HepG2 (cell line): Measurements from ENCODE around the gene TSC22D1. TPM values are rescaled to one million over a fixed set of nuclear protein-coding genes. Genes with fewer than 3 reads are reported as not detected.

Source experiments
- BORCS8-MEF2B ChIP-seq: sonication (generic); formaldehyde crosslinking; IDR thresholded peaks from 2 replicates; pipeline ENCODE4 v1.8.0; 2022; ENCODE audit warnings: mild to moderate bottlenecking, missing genetic modification reagents
- IKZF5 ChIP-seq: IDR thresholded peaks from 2 replicates; pipeline ENCODE4 v1.6.1; 2018; ENCODE audit warnings: missing genetic modification reagents, mild to moderate bottlenecking, missing compliant biosample characterization
- PAX8 ChIP-seq: sonication (generic); formaldehyde crosslinking; IDR thresholded peaks from 2 replicates; pipeline ENCODE4 v1.8.0; 2022; ENCODE audit warnings: mild to moderate bottlenecking, missing genetic modification reagents, borderline replicate concordance
- POLR2AphosphoS2 ChIP-seq: IDR thresholded peaks from 2 replicates; pipeline ENCODE4 v1.6.1; 2011; ENCODE audit warnings: low read depth, low read length, improper control_type of control experiment
- POLR2AphosphoS5 ChIP-seq: IDR thresholded peaks from 2 replicates; pipeline ENCODE4 v1.6.1; 2012; ENCODE audit warnings: low read depth, low read length
- SMYD3 ChIP-seq: sonication (generic); formaldehyde crosslinking; IDR thresholded peaks from 2 replicates; pipeline ENCODE4 v1.8.1; 2023; ENCODE audit warnings: mild to moderate bottlenecking, missing genetic modification reagents
- SRSF1 ChIP-seq: fragments of 200-400 bp; formaldehyde crosslinking; optimal IDR thresholded peaks from 2 replicates; pipeline ENCODE3; 2017; ENCODE audit warnings: mild to moderate bottlenecking, low read depth, low read length, moderate library complexity
- TAF1 ChIP-seq: sonication (generic); formaldehyde crosslinking; IDR thresholded peaks from 2 replicates; pipeline ENCODE4 v1.4.0; 2020; ENCODE audit warnings: missing genetic modification reagents
- THRA ChIP-seq: sonication (generic); formaldehyde crosslinking; IDR thresholded peaks from 2 replicates; pipeline ENCODE4 v1.4.0; 2020; ENCODE audit warnings: missing genetic modification reagents, borderline replicate concordance
- YEATS4 ChIP-seq: sonication (generic); formaldehyde crosslinking; IDR thresholded peaks from 2 replicates; pipeline ENCODE4 v1.4.0; 2020; ENCODE audit warnings: missing genetic modification reagents, borderline replicate concordance
- ZNF605 ChIP-seq: sonication (generic); formaldehyde crosslinking; IDR thresholded peaks from 2 replicates; pipeline ENCODE4 v1.8.0; 2022; ENCODE audit warnings: mild to moderate bottlenecking, missing genetic modification reagents
- ZNF652 ChIP-seq: IDR thresholded peaks from 2 replicates; pipeline ENCODE4 v1.6.1; 2016; ENCODE audit warnings: low read depth, borderline replicate concordance
- ZNF746 ChIP-seq: sonication (generic); formaldehyde crosslinking; IDR thresholded peaks from 2 replicates; pipeline ENCODE4 v1.8.0; 2022; ENCODE audit warnings: mild to moderate bottlenecking, missing genetic modification reagents
- polyA plus RNA-seq, 8 experiments: library from polyadenylated mRNA; depleted of rRNA in 3 of 8; stranded (reverse) in 7 of 8; unstranded in 1 of 8; fragments of >200 nt; fragmentation: Illumina TruSeq in 4 of 8; extraction: Trizol in 4 of 8; gene quantifications; 2 replicates each; pipeline versions ENCODE4 v1.2.1 to v1.2.3, GENCODE V29; 2011 to 2016; ENCODE audit warnings: low read depth in 4 of 8, missing spikeins in 1 of 8, mixed read lengths in 1 of 8; ENCODE audit not compliant: insufficient read depth in 1 of 8
- total RNA-seq, 5 experiments: library from RNA; depleted of rRNA; stranded (reverse); fragments of >200 nt; fragmentation: Illumina TruSeq; extraction: Trizol; gene quantifications; 2 replicates each; pipeline ENCODE4 v1.2.3, GENCODE V29; 2016; ENCODE audit warnings: low read depth in 1 of 5
- TF ChIP-seq, protein P1 (sequence below): sonication (generic); formaldehyde crosslinking; IDR thresholded peaks from 2 replicates; pipeline ENCODE4 v1.4.0; 2020; ENCODE audit warnings: mild to moderate bottlenecking, missing genetic modification reagents
- TF ChIP-seq, protein P2 (sequence below): IDR thresholded peaks from 2 replicates; pipeline ENCODE4 v1.6.1; 2016; ENCODE audit warnings: low read depth, control low read depth

TSC22D1 gene
- total and polyA plus RNA-seq, 2 of the 13 experiments (the other 11 are each of a cell fraction or from before 2014, with no cell fraction given) = 18.4 to 35.7 TPM

DNA sequence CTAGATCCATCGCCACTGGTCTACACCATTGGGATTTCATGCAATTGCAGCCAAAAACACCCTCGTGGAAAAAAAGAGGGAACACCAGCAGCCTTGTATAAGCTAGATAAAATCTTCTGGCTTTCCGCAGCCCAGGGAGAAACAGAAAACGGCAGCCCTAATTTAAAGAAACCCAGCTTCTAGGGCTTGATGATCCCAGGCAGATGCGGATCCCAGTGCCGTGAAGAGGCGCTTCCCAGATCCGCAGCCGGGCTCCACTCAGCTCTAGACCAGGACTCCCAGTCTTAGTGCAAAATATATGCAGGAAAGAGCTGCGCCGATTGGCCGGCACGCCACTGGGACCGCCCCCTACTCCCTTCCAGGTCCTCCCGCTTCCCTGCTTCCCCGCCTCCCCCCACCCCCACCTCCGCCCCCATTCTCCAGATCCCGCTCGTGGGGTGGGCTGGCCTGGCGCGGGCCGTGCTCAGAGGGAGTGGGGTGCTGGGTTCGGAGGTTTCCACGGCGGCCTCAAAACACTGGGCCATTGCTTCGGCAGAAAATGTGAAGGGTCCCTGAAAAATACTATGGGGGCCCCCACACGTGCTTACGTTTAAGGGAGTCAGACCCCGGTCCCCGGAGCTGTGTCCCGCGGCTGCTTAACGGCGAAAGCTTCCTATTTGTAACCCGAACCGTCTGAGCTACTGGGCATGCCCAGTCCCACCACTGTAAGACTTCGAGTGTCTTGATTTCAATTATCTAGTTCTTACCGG is 139.4 kb downstream of the TSC22D1 start (continued):
- TF ChIP-seq, protein P1, sequence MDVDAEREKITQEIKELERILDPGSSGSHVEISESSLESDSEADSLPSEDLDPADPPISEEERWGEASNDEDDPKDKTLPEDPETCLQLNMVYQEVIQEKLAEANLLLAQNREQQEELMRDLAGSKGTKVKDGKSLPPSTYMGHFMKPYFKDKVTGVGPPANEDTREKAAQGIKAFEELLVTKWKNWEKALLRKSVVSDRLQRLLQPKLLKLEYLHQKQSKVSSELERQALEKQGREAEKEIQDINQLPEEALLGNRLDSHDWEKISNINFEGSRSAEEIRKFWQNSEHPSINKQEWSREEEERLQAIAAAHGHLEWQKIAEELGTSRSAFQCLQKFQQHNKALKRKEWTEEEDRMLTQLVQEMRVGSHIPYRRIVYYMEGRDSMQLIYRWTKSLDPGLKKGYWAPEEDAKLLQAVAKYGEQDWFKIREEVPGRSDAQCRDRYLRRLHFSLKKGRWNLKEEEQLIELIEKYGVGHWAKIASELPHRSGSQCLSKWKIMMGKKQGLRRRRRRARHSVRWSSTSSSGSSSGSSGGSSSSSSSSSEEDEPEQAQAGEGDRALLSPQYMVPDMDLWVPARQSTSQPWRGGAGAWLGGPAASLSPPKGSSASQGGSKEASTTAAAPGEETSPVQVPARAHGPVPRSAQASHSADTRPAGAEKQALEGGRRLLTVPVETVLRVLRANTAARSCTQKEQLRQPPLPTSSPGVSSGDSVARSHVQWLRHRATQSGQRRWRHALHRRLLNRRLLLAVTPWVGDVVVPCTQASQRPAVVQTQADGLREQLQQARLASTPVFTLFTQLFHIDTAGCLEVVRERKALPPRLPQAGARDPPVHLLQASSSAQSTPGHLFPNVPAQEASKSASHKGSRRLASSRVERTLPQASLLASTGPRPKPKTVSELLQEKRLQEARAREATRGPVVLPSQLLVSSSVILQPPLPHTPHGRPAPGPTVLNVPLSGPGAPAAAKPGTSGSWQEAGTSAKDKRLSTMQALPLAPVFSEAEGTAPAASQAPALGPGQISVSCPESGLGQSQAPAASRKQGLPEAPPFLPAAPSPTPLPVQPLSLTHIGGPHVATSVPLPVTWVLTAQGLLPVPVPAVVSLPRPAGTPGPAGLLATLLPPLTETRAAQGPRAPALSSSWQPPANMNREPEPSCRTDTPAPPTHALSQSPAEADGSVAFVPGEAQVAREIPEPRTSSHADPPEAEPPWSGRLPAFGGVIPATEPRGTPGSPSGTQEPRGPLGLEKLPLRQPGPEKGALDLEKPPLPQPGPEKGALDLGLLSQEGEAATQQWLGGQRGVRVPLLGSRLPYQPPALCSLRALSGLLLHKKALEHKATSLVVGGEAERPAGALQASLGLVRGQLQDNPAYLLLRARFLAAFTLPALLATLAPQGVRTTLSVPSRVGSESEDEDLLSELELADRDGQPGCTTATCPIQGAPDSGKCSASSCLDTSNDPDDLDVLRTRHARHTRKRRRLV (CRISPR knock-in tag) = 0 out of 2 replicates have a peak, but pooled peaks have one; percentile 56
- TF ChIP-seq ZNF746 (CRISPR knock-in tag) (no peak), POLR2AphosphoS5 (peak; percentile 97), TAF1 (CRISPR knock-in tag) (peak; percentile 84), YEATS4 (CRISPR knock-in tag) (peak; percentile 24; the same call in 1 of the 2 replicates), PAX8 (0 out of 2 replicates have a peak, but pooled peaks have one; percentile 49), ZNF652 (no peak), POLR2AphosphoS2 (peak; percentile 91), SRSF1 (peak; percentile 50), BORCS8-MEF2B (CRISPR knock-in tag) (0 out of 2 replicates have a peak, but pooled peaks have one; percentile 26), THRA (CRISPR knock-in tag) (peak; percentile 26; the same call in 1 of the 2 replicates), ZNF605 (peak; percentile 26; the same call in 1 of the 2 replicates), SMYD3 (CRISPR knock-in tag) (peak; percentile 53; the same call in 1 of the 2 replicates), IKZF5 (CRISPR knock-in tag) (peak; percentile 18; the same call in 1 of the 2 replicates)
- TF ChIP-seq, protein P2, sequence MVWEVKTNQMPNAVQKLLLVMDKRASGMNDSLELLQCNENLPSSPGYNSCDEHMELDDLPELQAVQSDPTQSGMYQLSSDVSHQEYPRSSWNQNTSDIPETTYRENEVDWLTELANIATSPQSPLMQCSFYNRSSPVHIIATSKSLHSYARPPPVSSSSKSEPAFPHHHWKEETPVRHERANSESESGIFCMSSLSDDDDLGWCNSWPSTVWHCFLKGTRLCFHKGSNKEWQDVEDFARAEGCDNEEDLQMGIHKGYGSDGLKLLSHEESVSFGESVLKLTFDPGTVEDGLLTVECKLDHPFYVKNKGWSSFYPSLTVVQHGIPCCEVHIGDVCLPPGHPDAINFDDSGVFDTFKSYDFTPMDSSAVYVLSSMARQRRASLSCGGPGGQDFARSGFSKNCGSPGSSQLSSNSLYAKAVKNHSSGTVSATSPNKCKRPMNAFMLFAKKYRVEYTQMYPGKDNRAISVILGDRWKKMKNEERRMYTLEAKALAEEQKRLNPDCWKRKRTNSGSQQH (CRISPR knock-in tag) = peak; percentile 6; the same call in 1 of the 2 replicates
